KMS-11 (cell line): Measurements from ENCODE around the gene MACROH2A1.

Experiments used
- H2AFZ ChIP-seq: fragments of 200-600 bp; sonication (generic); 2 replicates; pipeline ENCODE4 v1.6.1; 2016; ENCODE audit warnings: antibody characterized with exemption, mixed run types, low read depth
- H3K27ac ChIP-seq: fragments of 200-600 bp; sonication (generic); 2 replicates; pipeline ENCODE4 v1.6.1; 2016; ENCODE audit warnings: mild to moderate bottlenecking, mixed run types
- H3K27me3 ChIP-seq: fragments of 200-600 bp; sonication (generic); 2 replicates; pipeline ENCODE4 v1.6.1; 2017; ENCODE audit warnings: mild to moderate bottlenecking, low read depth, mixed run types, moderate library complexity; ENCODE audit not compliant: insufficient read depth
- H3K36me3 ChIP-seq: fragments of 200-600 bp; sonication (generic); 2 replicates; pipeline ENCODE4 v1.6.1; 2017; ENCODE audit warnings: mild to moderate bottlenecking, mixed run types; ENCODE audit not compliant: insufficient read depth
- H3K4me1 ChIP-seq: fragments of 200-600 bp; sonication (generic); 2 replicates; pipeline ENCODE4 v1.6.1; 2016; ENCODE audit warnings: mild to moderate bottlenecking, low read depth, mixed run types; ENCODE audit not compliant: poor library complexity, severe bottlenecking
- H3K4me2 ChIP-seq: fragments of 200-600 bp; sonication (generic); 2 replicates; pipeline ENCODE4 v1.7.0; 2016; ENCODE audit warnings: mild to moderate bottlenecking, mixed run types
- H3K4me3 ChIP-seq: fragments of 200-600 bp; sonication (generic); IDR thresholded peaks from 2 replicates; pipeline ENCODE4 v1.6.1; 2017; ENCODE audit warnings: low read depth, low read length, mixed read lengths; ENCODE audit not compliant: insufficient read depth
- H3K79me2 ChIP-seq: fragments of 200-600 bp; sonication (generic); 2 replicates; pipeline ENCODE4 v1.6.1; 2016; ENCODE audit warnings: low read depth, mixed run types; ENCODE audit not compliant: insufficient read depth
- H3K9ac ChIP-seq: fragments of 200-600 bp; sonication (generic); 2 replicates; pipeline ENCODE4 v1.6.1; 2016; ENCODE audit warnings: mild to moderate bottlenecking, mixed run types
- H4K20me1 ChIP-seq: fragments of 200-600 bp; sonication (generic); 2 replicates; pipeline ENCODE4 v1.6.1; 2016; ENCODE audit warnings: mild to moderate bottlenecking, mixed run types; ENCODE audit not compliant: insufficient read depth
- TF ChIP-seq, protein P1 (sequence below): fragments of 200-600 bp; sonication (generic); conservative IDR thresholded peaks from 2 replicates; pipeline ENCODE4 v1.6.1; 2017; ENCODE audit warnings: low read depth, mild to moderate bottlenecking, antibody characterized with exemption, low read length, moderate library complexity, mixed read lengths

MACROH2A1 gene

DNA sequence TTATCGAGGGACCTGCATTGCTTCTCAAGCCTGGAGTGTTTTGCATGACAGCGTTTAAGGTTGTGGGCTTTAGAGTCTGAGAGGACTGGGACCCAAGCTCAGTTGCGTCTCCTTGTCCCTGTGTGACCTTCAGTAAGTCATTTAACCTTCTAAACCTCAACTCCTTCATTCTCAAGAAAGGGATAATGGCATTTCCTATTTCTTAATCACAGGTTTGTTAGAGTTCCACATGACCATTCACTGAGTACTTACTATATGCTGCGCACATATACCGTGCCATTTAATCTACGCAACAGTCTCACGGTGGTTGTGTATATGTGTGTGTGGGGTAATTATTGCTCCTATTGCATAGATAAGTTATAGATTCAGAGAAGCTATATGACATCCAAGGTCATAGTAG, 76.3 kb downstream of the MACROH2A1 start:
- H3K4me2 ChIP-seq: no peak overlapping the region
- no peak overlapping the region for H2AFZ ChIP-seq
- no peak overlapping the region for H3K9ac ChIP-seq
- no peaks in the 10 kb centered on the region for H3K27me3 ChIP-seq
- H3K27ac ChIP-seq: no peak overlapping the region
- no peaks in the 10 kb centered on the region for H3K4me1 ChIP-seq
- TF ChIP-seq, protein P1, sequence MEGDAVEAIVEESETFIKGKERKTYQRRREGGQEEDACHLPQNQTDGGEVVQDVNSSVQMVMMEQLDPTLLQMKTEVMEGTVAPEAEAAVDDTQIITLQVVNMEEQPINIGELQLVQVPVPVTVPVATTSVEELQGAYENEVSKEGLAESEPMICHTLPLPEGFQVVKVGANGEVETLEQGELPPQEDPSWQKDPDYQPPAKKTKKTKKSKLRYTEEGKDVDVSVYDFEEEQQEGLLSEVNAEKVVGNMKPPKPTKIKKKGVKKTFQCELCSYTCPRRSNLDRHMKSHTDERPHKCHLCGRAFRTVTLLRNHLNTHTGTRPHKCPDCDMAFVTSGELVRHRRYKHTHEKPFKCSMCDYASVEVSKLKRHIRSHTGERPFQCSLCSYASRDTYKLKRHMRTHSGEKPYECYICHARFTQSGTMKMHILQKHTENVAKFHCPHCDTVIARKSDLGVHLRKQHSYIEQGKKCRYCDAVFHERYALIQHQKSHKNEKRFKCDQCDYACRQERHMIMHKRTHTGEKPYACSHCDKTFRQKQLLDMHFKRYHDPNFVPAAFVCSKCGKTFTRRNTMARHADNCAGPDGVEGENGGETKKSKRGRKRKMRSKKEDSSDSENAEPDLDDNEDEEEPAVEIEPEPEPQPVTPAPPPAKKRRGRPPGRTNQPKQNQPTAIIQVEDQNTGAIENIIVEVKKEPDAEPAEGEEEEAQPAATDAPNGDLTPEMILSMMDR: no peak
- no peaks in the 10 kb centered on the region for H4K20me1 ChIP-seq
- no peak overlapping the region for H3K4me3 ChIP-seq
- H3K79me2 ChIP-seq: no peaks in the 10 kb centered on the region
- H3K36me3 ChIP-seq: no peaks in the 10 kb centered on the region

DNA sequence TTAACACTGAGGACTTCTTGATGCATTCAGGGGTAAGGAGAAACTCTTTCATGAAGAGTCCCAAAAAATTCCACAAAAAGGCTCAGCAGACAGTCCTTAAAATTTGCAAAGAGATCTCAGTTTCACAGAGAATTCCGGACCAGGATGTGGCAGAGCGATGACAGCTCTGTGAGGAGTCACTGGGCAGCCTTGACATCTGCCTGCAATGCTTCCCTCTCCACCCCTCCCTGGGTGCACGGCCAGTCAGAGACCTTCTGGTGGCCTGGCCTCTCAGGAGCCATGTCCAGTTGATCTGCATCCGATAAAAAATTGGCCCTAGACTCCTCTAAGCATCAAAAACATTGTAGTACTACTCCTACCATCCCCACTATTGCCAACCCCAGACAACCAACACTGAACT, 76.8 kb downstream of the MACROH2A1 start:
- no peaks in the 10 kb centered on the region for H3K27me3 ChIP-seq
- H4K20me1 ChIP-seq: no peaks in the 10 kb centered on the region
- no peaks in the 10 kb centered on the region for H3K4me1 ChIP-seq
- H3K79me2 ChIP-seq: no peaks in the 10 kb centered on the region
- H2AFZ ChIP-seq: no peak overlapping the region
- TF ChIP-seq, protein P1: no peak
- H3K4me3 ChIP-seq: no peak overlapping the region
- H3K9ac ChIP-seq: no peak overlapping the region
- no peak overlapping the region for H3K27ac ChIP-seq
- no peaks in the 10 kb centered on the region for H3K36me3 ChIP-seq
- no peak overlapping the region for H3K4me2 ChIP-seq

DNA sequence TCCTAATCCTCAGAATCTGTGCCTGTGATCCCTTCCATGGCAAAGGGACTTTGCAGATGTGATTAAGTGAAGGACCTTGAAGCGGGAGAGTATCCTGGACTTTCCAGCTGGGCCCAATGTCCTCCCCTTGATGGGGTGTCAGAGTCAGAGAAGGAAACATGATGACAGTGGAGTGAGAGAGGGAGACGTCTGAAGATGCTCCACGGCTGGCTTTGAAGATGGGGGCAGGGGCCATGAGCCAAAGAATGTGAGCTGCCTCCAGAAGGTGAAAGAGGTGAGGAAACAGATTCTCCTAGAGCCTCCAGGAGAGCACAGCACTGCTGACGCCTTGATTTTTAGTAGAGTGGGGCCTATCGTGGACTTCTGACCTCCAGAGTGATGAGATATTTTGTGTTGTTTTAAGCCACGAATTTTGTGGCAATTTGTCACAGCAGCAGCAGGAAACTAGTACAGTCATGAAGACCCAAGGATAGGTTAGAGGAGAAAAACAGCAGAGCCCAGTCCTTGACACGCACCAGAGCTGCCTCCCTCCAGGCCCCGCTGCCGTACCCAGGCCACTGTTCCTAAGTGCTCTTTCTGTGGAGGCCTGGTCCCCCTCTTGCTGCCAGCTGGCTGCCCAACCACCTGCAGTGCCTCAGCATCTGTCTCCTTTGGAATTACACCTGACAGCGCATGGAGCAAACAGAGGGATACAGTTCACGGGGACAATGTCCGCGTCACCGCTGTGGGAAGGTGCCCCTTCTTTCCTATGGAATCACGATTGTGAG, 78.1 kb downstream of the MACROH2A1 start:
- Histone ChIP-seq H3K27me3 (no peaks in the 10 kb centered on the region), H3K4me3 (no peak overlapping the region), H3K9ac (no peak overlapping the region), H3K4me2 (no peak overlapping the region), H2AFZ (no peak overlapping the region), H3K4me1 (no peaks in the 10 kb centered on the region), H3K27ac (no peak overlapping the region), H4K20me1 (no peaks in the 10 kb centered on the region), H3K36me3 (no peaks in the 10 kb centered on the region), H3K79me2 (no peaks in the 10 kb centered on the region)
- TF ChIP-seq, protein P1: no peak

DNA sequence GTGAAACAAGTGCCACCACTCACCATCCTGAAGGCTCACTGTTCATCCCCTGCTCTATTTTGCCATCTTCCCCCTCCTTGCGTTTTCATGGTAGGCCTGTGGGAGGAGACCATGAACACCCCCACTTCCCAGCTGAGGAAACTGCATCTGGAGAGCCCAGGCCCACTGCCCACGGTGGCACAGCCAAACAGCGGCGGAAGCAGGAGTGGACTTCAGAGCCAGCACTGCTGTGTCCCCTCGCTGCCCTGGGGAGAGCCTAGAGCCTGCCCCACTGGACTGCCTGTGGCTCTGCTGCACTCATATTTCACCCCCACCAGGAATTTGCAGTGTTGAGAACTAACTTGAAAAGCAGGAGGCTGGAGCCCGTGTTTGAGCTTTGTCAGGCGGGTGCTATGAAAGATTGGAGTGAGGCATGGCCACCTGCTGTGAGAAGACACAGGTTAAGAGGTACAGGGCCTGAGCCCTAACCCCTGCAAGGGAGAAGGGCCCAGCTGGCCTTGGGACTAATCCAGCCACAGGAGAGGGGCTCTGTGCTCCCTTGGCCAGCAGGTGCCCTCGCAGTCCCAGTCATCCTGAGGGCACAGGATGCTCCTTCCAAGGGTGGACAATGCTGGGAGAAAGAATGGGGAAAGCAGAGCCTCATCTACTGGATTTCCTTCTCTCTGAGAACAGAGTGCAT, 79.0 kb downstream of the MACROH2A1 start:
- Histone ChIP-seq H4K20me1 (no peaks in the 10 kb centered on the region), H2AFZ (no peak overlapping the region), H3K9ac (no peak overlapping the region), H3K4me1 (no peaks in the 10 kb centered on the region), H3K4me2 (no peak overlapping the region), H3K36me3 (no peaks in the 10 kb centered on the region), H3K79me2 (no peaks in the 10 kb centered on the region), H3K27me3 (no peaks in the 10 kb centered on the region), H3K27ac (no peak overlapping the region), H3K4me3 (no peak overlapping the region)
- TF ChIP-seq, protein P1: no peak
